Smooth muscle cell (in vitro differentiated cells): Measurements from ENCODE around the gene TM4SF4. TPM values are rescaled to one million over a fixed set of nuclear protein-coding genes. Genes with fewer than 3 reads are reported as not detected.
A peak's percentile ranks its signal among the peaks of the same experiment; 100 is the strongest.

ENCODE experiments used
- DNase-seq: peaks from one replicate; lab custom pipeline; 2025; ENCODE audit not compliant: unreplicated experiment; lab: John Stamatoyannopoulos, UW
- H2AFZ ChIP-seq: fragments of 200-600 bp; sonication (generic); 2 replicates; pipeline ENCODE4 v1.6.0; 2016; ENCODE audit warnings: antibody characterized with exemption, low read depth, mild to moderate bottlenecking
- H3F3A ChIP-seq: fragments of 200-600 bp; sonication (generic); 2 replicates; pipeline ENCODE4 v1.6.0; 2017; ENCODE audit warnings: antibody characterized with exemption, low read depth
- H3K27ac ChIP-seq: fragments of 200-600 bp; sonication (generic); 2 replicates; pipeline ENCODE4 v1.5.1; 2016; ENCODE audit warnings: low read depth, mild to moderate bottlenecking
- H3K27me3 ChIP-seq: fragments of 200-600 bp; sonication (generic); 2 replicates; pipeline ENCODE4 v1.6.1; 2016; ENCODE audit warnings: low read depth, mild to moderate bottlenecking
- H3K36me3 ChIP-seq: fragments of 200-600 bp; sonication (generic); 2 replicates; pipeline ENCODE4 v1.5.1; 2016; ENCODE audit warnings: low read depth
- H3K4me1 ChIP-seq: fragments of 200-600 bp; sonication (generic); 2 replicates; pipeline ENCODE4 v1.5.1; 2016; ENCODE audit warnings: low read depth
- H3K4me2 ChIP-seq: fragments of 200-600 bp; sonication (generic); 2 replicates; pipeline ENCODE4 v1.6.0; 2016; ENCODE audit warnings: mild to moderate bottlenecking
- H3K4me3 ChIP-seq: fragments of 200-600 bp; sonication (generic); 2 replicates; pipeline ENCODE4 v1.5.1; 2016; ENCODE audit warnings: mild to moderate bottlenecking
- H3K79me2 ChIP-seq: fragments of 200-600 bp; sonication (generic); 2 replicates; pipeline ENCODE4 v1.6.0; 2016; ENCODE audit warnings: low read depth, mild to moderate bottlenecking
- H3K9ac ChIP-seq: fragments of 200-600 bp; sonication (generic); 2 replicates; pipeline ENCODE4 v1.6.0; 2016; ENCODE audit warnings: low read depth
- H3K9me3 ChIP-seq: fragments of 200-600 bp; sonication (generic); replicated peaks from 2 replicates; pipeline ENCODE4 v1.5.1; 2016; ENCODE audit warnings: low read depth
- H4K20me1 ChIP-seq: fragments of 200-600 bp; sonication (generic); 2 replicates; pipeline ENCODE4 v1.6.0; 2016; ENCODE audit warnings: low read depth
- CTCF ChIP-seq: fragments of 200-600 bp; sonication (generic); IDR thresholded peaks from 2 replicates; pipeline ENCODE4 v1.5.1; 2017; ENCODE audit warnings: borderline replicate concordance, mild to moderate bottlenecking, antibody characterized with exemption; ENCODE audit not compliant: insufficient read depth, poor library complexity, severe bottlenecking
- WGBS: methylation state at CpG from one replicate; pipeline ENCODE4 v1.1.7; 2016; ENCODE audit warnings: low lambda C conversion rate; 5-methylcytosine and 5-hydroxymethylcytosine counted together
- polyA plus RNA-seq: library from polyadenylated mRNA; unstranded; fragments of >200 nt; fragmentation: Nextera tagmentation; extraction: Ambion mirVana; gene quantifications from 2 replicates; pipeline ENCODE4 v1.2.1, GENCODE V29; 2016
- total RNA-seq: library from RNA; depleted of rRNA; stranded (reverse); fragments of >200 nt; gene quantifications from 2 replicates; pipeline ENCODE4 v1.2.3, GENCODE V29; 2014

Gene TM4SF4
- total and polyA plus RNA-seq, 2 experiments from 2014 or later = 0.29 TPM; not detected in 1

DNA sequence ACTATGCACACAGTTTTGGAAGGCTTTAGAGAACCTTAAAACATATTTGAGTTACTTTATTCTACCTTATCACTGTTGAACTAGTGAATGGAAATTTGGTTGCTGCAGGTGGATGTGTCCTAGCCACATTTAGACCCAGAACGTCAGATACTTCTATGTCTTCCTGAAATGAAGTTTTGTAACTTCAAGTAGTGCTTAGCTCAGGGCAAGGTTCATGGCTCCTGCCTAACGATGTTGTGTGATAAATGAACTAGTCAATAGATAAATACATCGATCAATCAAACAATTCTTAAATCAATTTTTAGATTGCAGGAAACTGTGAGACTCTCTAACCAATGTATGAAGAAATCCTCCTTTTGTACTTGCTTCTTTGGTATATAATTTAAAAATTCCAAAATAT lies 37.2 kb upstream of the TM4SF4 start:
- Histone ChIP-seq H3K27me3 (no peaks in the 10 kb centered on the region), H4K20me1 (no peaks in the 10 kb centered on the region), H3F3A (peaks cover 5% of the 10 kb centered on the region), H3K27ac (no peak overlapping the region), H3K9me3 (no peaks in the 10 kb centered on the region), H3K36me3 (no peaks in the 10 kb centered on the region), H3K79me2 (no peaks in the 10 kb centered on the region), H2AFZ (no peak overlapping the region), H3K4me1 (peaks cover 3% of the 10 kb centered on the region), H3K4me2 (no peak overlapping the region), H3K4me3 (no peak overlapping the region), H3K9ac (no peak overlapping the region)
- WGBS = 89% methylated on average over 3 of the region's 3 CpGs
- no peak for TF ChIP-seq CTCF
- DNase-seq = no peak

DNA sequence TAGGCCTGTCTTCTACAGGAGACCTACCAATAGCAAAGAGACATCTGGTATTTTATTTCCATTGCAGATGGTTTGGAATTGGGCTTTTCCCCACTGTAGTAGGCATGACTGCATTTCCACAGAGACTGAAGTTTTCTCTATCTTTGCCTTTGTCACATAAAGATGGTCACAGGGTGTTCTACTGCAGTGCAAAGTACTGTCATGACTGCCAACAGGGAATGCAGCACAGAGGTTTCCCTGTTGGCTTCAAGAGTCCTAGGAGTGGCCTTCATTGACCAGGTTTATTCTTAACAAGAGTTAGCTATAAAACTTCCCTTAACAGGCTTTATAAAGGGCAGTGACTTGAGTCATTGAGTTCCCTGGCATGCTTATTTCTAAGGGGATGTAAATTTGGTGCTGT lies 36.8 kb upstream of the TM4SF4 start:
- H3F3A ChIP-seq = peaks cover 5% of the 10 kb centered on the region
- H3K9ac ChIP-seq = no peak overlapping the region
- no peaks in the 10 kb centered on the region for H3K27me3 ChIP-seq
- peaks cover 7% of the 10 kb centered on the region for H3K4me1 ChIP-seq
- no peak for DNase-seq
- H2AFZ ChIP-seq = no peak overlapping the region
- H3K79me2 ChIP-seq = no peaks in the 10 kb centered on the region
- no peak overlapping the region for H3K4me3 ChIP-seq
- H3K36me3 ChIP-seq = no peaks in the 10 kb centered on the region
- H3K4me2 ChIP-seq = no peak overlapping the region
- no peak overlapping the region for H3K27ac ChIP-seq
- no peaks in the 10 kb centered on the region for H3K9me3 ChIP-seq
- no peak for TF ChIP-seq CTCF
- H4K20me1 ChIP-seq = no peaks in the 10 kb centered on the region

GRCh38 chr3:149438981-149439380 lies 35.5 kb upstream of the TM4SF4 start:
- no peak overlapping the region for H3K4me3 ChIP-seq
- peaks cover 7% of the 10 kb centered on the region for H3K4me1 ChIP-seq
- no peak overlapping the region for H3K4me2 ChIP-seq
- DNase-seq = no peak
- H3K36me3 ChIP-seq = no peaks in the 10 kb centered on the region
- H4K20me1 ChIP-seq = no peaks in the 10 kb centered on the region
- TF ChIP-seq CTCF = no peak
- no peaks in the 10 kb centered on the region for H3K27me3 ChIP-seq
- no peak overlapping the region for H2AFZ ChIP-seq
- no peak overlapping the region for H3K9ac ChIP-seq
- peaks cover 5% of the 10 kb centered on the region for H3F3A ChIP-seq
- H3K27ac ChIP-seq = no peak overlapping the region
- no peaks in the 10 kb centered on the region for H3K79me2 ChIP-seq
- H3K9me3 ChIP-seq = no peaks in the 10 kb centered on the region

DNA sequence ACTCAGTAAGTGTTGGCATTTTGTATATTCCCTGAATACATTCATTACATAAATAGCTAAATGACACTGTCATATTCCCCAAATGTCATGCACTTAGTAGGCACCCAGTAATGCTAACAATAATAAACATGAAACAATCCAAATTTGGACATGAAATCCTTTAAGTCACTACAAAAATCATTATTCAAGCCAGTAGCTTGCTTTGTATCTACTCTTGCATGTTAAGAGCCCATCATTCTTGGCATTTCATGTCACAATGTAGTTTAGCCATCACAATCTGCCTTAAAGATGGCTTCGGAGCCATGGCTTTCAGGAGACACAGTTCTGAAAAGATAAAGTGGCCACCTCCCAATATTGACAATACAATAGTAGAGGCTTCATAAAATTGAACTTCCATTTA lies 32.9 kb upstream of the TM4SF4 start:
- H3K4me3 ChIP-seq = no peak overlapping the region
- peaks cover 5% of the 10 kb centered on the region for H3F3A ChIP-seq
- no peak overlapping the region for H3K4me2 ChIP-seq
- no peaks in the 10 kb centered on the region for H3K79me2 ChIP-seq
- 52% methylated on average over 1 of the region's 1 CpG for WGBS
- no peaks in the 10 kb centered on the region for H3K36me3 ChIP-seq
- H2AFZ ChIP-seq = no peak overlapping the region
- H3K9me3 ChIP-seq = no peaks in the 10 kb centered on the region
- no peaks in the 10 kb centered on the region for H3K27me3 ChIP-seq
- peak overlapping the region; percentile 81 for H3K27ac ChIP-seq
- no peak overlapping the region for H3K9ac ChIP-seq
- no peak for TF ChIP-seq CTCF
- H4K20me1 ChIP-seq = no peaks in the 10 kb centered on the region
- DNase-seq = no peak
- peaks cover 7% of the 10 kb centered on the region for H3K4me1 ChIP-seq
